T1000 (cell line): Measurements from ENCODE around the gene SLC25A24.
"Not testable (repeated sequence)": the region's sequence is repeated elsewhere in the genome, so short reads cannot be mapped to it uniquely, and the experiment has no call there.

Experiments used
- DNase-seq: peaks from one replicate; lab custom pipeline; 2025; ENCODE audit warnings: mixed read lengths; lab: John Stamatoyannopoulos, UW

Gene SLC25A24

DNA sequence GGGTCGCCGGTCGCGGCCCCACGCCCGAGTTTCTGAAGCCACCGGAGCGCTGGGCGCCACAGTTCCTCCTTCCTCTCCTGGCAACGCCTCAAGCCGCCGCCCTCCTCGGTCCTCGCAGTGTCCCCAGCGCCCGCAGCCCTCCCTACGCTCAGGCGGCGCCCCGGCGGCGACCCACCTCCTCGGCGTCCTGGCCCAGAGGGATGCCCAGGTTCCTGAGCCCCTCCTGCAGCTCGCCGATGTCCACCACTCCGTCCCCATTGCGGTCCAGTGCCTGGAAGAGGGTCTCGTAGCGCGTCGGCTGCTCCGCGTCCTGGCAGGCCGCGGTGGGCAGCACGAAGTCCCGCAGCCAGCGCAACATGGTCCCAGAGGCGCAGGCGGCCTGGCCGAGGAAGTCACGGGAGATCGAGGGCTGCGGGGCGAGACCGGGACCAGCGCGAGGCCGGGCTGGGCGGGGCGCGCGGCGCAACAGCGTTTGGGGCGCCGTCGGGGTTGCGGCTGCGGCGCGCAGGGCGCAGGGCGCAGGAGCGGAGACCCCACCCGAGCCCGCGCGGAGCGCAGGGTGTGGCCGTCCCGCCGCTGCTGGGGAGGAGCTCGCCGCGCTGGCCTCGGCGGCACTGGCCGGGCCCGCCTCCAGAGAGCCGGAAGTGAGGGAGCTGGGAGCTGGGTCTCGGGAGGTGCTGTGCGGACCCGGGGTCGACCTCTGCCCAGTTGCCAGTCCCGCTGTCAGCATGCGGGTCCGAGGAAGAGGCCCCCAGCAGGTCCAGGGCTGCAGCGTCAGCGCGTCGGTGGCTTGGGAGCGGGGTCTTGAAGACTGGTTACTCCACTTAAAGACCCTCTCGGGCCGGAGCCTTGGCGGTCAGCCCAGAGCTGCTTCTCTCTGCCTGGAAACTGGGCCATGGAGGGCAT lies at the start of gene SLC25A24:
TSS of gene SLC25A24 (minus strand) at position 563 of the 906 bp plus-strand sequence. CDS start at position 358, 205 bp downstream.
- peak; percentile 74 for DNase-seq

DNA sequence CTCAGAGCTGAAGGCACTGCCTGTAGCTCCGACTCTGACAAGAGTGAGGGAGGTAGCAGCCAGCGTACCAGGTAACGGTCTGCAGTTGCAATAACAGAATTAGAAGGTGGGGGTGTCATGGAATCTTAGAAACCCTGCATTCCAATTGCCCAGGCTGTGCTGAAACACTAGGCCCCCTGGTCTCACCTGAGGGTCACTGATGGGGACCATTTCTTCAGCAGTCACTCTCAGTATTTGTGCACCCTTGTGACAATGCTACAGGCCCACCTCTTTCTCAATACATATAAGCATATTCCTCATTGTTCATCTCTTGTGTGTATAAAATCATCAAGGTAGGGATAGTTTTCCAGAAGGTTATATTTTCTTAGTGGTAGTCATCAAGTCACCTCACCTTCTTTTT lies 43.8 kb upstream of the SLC25A24 start, which contains the start of gene NBPF4:
TSS of gene NBPF4 (minus strand) at position 101 of the 400 bp plus-strand sequence. CDS start 315 bp downstream, outside the sequence.
- DNase-seq = not testable (repeated sequence)

DNA sequence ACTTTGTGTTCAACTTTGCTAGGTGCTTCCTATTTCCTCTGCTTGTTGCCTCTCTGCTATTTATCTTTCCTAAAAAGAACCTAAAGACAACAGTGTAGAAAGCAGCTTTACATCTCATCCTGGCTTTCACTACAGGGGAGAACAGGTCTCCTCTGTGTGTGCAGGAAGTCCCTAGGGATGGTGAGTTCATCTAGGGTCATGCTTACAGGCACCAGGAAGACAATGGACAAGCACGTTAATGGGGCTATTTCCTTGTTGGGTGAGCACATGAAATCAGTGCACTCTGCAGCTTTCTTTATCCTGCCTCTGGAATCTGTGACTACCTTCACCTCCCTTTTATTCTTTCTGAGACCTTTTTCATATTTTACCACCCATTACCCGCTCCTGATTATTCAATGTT lies 39.3 kb upstream of the SLC25A24 start:
- not testable (repeated sequence) for DNase-seq

DNA sequence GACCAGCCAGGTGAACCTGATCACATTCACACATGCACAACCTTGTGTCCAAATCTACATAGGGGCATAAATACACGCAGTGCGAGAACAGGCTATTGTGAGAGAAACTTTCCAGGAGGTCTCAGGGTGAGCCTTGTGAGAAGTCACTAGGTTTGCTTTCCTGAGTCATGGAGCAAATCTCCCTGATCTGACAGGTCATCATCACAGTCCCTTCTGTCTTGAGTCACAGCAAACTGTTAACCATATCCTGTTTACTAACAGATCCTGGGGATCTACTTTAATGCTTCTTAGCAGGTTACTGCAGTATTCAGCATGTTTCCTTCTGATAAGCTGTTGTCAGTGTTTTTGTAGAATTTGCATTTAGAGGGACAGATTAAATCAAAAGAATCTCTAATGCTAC lies 35.2 kb upstream of the SLC25A24 start:
- DNase-seq = not testable (repeated sequence)

DNA sequence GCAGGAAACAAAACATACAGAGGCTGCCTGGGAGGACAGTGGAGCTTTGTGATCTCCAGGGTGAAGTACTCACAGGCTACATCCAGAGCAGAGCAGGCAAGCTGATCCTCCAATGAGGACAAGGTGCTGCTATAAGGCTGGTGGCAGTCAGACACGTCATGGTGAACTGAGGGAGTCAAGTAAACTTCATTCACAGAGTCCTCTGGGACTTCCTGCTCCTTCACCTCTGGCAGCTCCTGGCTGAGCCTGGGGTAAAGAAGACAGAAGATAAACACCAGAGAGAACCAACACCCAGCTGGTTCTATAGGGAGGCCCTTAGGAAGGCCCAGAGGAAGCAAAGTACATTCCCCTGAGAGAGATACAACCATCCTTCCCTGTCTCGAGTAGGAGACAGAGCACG lies 32.0 kb upstream of the SLC25A24 start:
- not testable (repeated sequence) for DNase-seq

DNA sequence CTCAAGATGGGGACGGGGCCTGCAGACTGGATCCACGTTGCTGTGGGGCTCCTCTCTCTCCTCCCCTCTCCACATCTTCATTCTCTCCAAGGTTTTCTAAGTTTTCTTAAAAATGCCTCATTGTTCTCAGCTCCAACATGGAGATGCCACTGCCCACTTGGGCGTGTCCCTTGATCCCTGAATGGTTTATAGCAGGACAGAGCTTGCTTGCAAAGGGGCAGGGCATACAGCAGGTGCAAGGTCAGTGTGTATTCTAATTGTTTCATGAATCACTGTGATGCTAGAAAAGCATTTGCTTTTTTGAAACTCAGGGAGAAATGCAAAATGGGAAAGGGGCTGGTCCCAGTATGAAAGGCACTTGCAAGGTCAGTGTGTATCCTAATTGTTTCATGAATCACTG lies 29.8 kb upstream of the SLC25A24 start:
- DNase-seq = not testable (repeated sequence)

DNA sequence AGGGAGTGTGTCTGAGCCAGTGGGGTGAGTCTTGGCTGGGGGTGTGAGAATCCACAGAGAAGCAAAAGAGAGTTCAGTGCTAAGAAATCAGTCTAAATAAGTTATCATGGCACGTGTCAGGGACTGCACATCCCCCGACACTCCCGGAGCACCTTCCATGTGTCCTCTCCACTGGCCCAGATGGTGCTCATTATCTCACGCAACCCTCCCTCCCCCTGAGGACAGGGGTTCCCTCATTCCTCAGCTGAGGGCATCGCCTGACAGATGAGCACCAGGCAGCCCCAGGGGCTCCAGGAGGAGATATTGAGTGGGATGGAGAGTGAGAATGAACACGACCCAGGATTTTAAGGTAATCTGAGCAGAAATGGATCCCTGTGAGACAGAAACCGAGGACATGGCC lies 27.6 kb upstream of the SLC25A24 start:
- DNase-seq = not testable (repeated sequence)

DNA sequence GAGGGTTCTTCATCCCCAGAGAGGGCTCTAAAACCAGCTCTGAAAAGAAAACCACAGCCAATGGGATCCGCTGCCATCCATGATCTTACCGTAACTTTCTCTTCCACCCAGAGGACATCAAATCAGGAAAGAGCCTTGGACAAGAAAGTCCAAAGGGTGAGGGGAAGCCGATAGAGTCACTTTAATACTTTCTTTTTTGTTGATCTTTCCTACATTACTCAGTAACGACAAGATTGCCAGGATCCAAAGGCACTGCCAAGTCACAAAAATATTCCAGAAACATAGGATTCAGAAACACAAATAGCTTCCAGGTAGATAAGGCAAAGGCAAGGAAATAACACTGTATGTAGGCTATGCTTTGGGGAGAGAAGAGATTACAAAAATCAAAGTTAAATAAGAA lies 26.7 kb upstream of the SLC25A24 start:
- DNase-seq = not testable (repeated sequence)

DNA sequence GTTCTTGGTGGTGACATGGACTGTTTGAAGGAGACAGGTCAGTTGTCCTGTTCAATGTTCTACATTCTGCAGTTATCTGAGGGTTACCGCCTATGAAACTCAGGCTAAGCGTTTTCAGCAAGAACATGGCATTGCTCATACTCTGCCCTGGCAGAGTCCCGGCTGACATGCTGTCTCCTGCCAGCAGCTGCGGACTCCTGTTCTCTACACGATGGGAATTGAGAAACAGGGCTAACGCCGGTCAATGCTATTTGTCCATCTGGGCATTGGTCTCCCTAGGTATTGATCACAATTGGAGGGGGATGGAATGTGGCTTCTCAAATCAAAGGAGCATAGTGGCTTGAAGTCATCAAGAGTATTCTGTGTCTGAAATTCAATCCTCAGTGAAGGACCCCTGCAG lies 23.1 kb upstream of the SLC25A24 start:
- DNase-seq = not testable (repeated sequence)

DNA sequence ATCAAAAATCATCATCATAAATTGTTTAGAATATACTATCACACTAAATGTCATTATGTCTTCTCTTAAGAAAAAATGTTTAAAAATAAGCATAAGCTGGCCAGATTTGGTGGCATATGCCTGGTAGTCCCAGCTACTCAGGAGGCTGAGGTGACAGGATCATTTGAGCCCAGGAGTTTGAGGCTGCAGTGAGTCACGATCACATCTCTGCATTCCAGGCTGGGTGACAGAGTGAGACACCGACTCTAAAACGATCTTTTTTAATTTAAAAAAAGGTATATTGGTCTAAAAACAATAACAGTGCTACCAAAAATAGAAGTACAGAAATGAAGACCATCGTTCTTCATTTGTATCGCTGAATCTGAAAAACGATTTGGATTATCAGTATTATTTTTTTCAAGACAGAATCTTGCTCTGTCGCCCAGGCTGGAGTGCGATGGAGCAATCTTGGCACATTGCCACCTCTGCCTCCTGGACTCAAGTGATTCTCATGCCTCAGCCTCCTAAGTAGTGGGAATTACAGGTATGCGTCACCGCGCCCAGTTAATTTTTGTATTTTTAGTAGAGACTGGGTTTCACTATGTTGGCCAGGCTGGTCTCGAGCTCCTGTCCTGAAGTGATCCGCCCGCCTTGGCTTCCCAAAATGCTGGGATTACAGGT lies 17.5 kb upstream of the SLC25A24 start:
- DNase-seq = not testable (repeated sequence)

DNA sequence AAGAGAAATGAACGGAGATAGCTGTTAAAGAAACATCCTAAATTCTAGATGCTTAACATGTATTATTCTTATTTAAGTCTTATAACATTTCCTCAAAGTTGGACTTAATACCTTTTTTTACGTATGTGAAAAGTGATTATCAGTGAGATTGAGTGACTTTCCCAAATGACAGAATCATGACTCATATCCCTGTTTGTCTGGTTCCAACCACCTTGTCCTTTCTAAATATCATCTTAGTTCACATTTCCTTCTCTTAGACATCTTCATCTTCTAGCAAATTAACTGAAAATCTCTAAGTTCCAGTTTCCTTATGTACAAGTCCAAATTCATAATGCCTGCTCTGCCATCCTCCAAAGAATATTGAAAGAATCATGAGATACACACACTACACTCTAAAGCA lies 16.9 kb upstream of the SLC25A24 start:
- DNase-seq = not testable (repeated sequence)

DNA sequence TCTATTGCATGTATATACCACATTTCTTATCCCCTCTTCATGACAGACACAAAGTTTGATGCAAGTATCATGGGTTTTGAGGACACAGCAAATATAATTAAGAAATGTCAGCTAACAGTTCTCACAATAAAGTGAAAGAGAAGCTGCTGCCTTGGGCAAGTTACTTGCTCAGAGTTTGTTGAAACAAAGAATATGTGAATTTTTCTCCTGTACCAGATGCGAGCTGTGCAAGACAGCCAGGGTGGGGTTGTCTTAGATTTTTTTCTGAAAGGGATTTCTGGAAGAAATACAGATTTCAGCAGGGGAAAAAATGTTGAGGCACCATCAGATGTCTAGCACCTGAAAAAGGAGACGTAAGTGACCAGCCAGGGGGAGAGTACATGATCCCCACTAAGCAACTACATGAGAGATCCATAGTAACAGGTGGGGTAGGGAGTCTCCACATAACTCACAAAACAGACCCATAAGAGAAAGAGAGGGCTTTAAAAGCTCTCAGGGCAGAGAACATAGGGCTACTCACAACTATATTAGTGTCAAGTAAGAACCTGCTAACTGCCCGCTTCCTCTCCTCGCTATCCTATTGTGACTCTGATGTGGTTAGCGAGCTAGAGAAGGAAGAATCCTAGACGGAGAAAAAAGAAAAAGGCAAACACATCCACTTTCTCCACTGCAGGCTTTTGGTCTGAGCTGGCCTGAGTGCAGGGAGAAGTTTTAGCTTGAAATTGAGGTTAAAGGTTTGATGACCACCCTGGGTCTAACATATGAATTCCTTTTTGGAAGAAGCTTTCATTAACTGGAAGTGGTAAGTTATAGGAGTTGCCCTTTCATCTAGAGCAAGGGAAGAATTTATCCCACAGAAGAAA lies 16.1 kb upstream of the SLC25A24 start:
- not testable (repeated sequence) for DNase-seq

DNA sequence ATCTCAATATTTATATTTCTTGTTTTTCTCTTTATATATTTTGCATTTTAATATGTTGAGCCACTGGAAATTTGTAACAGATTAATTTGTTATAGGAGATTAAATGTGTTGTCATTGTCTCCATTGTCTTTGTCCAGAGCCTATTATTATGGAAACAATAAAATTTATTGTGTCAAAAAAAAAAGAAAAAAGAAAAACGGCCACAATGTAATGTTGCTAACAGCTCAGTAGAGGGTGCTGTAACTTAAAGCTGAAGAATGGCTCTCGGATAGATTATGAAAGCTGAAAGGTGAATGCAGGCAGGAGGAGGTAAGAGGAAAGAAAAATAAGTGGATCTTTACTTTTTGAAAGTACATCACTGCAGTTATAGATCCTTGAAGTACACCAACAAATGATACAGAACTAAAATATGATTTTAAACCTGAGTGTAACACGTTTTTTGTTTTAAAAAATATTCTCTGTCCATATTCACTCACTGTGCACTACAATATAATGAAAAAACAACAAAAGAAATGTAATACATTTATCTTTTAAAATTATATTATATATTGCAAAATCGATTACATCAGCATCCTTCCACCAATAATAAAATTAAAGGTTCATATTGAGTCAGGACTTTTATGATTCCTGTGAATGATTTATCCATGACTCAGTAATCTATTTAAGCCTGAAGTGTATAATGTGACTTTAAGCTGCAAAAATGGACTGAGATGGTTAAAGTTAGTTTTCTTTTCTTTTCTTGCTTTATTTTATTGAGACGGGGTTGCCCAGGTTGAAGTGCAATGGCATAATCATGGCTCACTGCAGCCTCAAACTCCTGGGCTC lies 14.7 kb upstream of the SLC25A24 start:
- DNase-seq = not testable (repeated sequence)

DNA sequence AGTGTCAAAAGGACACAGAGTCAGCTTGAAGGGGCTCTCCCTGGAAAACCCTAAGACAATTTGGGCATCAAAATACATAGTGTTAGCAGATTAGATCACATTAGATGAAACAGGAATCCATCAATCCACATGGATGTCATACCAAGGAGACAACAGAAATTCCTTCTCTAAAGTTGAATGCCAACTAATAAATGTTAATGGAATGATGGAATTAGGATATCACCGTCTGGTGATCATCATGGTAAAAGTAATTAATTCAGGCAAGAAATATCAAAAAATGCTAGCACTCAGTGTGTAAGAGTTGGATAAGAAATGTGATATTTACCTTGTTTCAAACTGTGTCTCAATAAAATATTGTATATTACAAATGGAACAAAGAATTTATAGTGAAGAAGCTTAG lies 10.9 kb upstream of the SLC25A24 start:
- DNase-seq = no peak

DNA sequence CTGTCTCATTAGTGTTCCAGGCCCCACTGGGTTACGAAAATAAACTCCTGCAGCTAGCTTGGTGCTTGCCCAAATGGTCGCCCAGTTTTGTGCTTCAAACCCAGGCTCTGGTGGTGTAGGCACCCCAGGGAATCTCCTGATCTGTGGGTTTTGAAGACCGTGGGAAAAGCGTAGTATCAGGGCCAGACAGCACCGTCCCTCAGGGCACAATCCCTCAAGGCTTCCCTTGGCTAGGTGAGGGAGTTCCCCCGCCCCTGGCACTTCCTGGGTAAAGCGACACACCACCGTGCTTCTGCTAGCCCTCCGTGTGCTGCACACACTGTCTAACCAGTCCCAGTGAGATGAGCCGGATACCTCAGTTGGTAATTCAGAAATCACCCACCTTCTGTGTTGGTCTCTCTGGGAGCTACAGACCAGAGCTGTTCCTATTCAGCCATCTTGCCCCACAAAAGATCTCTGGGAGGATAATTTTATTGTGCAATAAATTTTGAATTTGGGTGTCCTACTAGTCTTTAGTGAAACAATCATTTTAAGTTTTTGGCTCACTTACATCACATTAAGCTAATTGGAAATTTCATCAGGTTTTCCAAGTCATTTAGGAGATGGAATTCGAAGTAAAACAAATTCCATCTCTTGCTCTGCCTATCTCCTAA lies 9.4 kb upstream of the SLC25A24 start:
- no peak for DNase-seq

DNA sequence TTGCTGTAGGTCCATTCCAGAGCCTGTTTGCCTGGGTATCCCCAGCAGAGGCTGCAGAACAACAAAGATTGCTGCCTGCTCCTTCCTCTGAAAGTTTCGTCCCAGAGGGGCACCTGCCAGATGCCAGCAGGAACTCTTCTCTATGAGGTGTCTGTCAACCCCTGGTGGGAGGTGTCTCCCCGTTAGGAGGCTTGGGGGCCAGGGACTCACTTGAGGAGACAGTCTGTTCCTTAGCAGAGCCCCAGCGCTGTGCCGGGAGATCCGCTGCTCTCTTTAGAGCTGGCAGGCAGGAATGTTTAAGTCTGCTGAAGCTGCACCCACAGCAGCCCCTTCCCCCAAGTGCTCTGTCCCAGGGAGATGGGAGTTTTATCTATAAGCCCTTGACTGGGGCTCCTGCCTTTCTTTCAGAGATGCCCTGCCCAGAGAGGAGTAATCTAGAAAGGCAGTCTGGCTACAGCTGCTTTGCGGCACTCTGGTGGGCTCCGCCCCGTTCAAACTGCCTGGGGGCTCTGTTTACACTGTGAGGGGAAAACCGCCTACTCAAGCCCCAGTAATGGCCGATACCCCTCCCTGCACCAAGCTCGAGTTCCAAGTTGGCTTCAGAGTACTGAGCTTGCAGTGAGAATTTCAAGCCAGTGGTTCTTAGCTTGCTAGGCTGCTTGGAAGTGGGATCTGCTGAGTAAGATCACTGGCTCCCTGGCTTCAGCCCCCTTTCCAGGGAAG lies 8.7 kb upstream of the SLC25A24 start:
- no peak for DNase-seq

DNA sequence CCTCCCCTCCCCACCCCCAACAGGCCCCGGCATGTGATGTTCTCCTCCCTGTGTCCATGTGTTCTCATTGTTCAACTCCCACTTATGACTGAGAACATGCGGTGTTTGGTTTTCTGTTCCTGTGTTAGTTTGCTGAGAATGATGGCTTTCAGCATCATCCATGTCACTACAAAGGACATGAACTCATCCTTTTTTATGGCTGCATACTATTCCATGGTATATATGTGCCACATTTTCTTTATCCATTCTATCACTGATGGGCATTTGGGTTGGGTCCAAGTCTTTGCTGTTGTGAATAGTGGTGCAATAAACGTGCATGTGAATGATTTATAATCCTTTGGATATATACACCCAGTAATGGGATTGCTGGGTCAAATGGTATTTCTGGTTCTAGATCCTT lies 3.4 kb upstream of the SLC25A24 start:
- DNase-seq = not testable (repeated sequence)

DNA sequence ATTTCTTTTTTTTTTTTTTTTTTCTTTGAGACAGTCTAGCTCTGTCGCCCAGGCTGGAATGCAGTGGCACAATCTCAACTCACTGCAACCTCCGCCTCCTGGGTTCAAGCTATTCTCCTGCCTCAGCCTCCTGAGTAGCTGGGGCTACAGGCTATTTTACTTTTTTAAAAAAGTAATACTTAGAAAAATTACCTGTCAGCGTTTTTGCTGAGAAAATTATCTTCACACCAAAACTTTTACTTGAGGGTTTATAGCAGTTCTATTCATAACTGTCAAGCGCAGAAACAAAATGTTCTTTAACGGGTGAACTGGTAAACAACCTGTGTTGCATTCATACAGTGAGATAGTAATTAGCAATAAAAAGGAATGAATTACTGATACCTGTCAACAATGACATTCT lies 1.5 kb upstream of the SLC25A24 start:
- no peak for DNase-seq

DNA sequence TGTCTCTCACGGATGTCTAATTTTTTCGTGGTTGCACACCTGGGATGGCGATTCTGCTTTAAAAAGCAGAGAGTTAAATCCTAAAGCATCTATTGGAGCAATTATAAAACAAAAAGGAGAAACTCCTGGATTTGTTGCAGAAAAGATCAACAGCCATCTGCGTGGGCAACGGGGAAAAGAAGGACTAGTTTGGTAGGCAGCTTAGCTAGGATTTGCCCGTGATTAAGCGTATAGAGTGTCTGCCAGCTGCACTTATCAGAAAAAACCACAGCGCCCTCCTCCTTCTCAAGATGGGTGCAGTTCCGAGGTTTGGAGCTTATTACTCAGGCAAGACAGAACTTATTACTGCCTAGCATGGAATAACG lies 526 bp upstream of the SLC25A24 start:
- DNase-seq = peak; percentile 32

DNA sequence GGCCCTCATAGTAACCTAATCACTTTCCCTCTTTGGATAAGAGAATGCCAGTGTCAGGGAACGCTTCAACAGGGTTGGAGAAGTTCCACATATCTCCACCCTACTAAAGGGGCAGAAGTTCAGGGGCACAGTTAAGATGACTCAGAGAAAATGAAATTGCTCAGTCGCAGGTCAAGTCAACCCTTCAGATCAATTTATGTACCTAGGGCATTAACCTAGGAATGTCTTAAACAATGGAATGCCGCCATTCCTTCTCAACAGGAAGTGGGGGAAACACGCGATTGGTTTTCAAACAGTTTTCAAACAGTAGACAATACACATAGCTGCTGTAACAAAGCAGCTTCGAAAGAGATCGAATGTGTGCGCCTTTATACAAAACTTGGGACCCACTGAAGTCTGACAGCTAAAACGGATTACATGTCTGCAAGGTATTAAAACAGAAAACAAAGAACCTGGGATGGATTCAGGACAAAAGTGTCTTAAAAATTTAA lies 897 bp downstream of the SLC25A24 start:
- no peak for DNase-seq
